SK-N-SH (cell line): ENCODE data around the gene GUCY1A1. TPM values are rescaled to one million over a fixed set of nuclear protein-coding genes. Genes with fewer than 3 reads are reported as not detected.

Experiments used
- CTCF ChIA-PET: fragments of 300-600, 350-600 bp; formaldehyde crosslinking; extraction: SDS; loops from one replicate; lab custom pipeline; 2021; lab: Yijun Ruan, JAX
- POLR2A ChIA-PET: fragments of 350-600 bp; sonication (Branson Sonifier 250); formaldehyde crosslinking; extraction: SDS; loops from one replicate; lab custom pipeline; 2020; ENCODE audit warnings: antibody characterized with exemption, inconsistent platforms; lab: Yijun Ruan, JAX
- DNase-seq: peaks from one replicate; pipeline ENCODE4 v3.0.0; 2012
- H2AFZ ChIP-seq: fragments of 200-600 bp; sonication (generic); 2 replicates; pipeline ENCODE4 v1.8.1; 2016; ENCODE audit warnings: antibody characterized with exemption, mild to moderate bottlenecking, low read depth
- H3F3A ChIP-seq: fragments of 200-600 bp; sonication (generic); replicated peaks from 2 replicates; pipeline ENCODE3; 2016; ENCODE audit warnings: antibody characterized with exemption, mild to moderate bottlenecking; ENCODE audit not compliant: insufficient read depth
- H3K27ac ChIP-seq, 2 experiments: fragments of 200-500 bp in 1 of 2; fragments of 200-600 bp in 1 of 2; sonication (Bioruptor generic) in 1 of 2; sonication (generic), shearing (Covaris generic) in 1 of 2; 2 replicates each; pipeline versions ENCODE4 v1.5.1 to v1.6.1; 2014 to 2016; ENCODE audit warnings: low read depth in 2 of 2, inconsistent platforms in 1 of 2, low read length in 1 of 2, mild to moderate bottlenecking in 1 of 2, mixed read lengths in 1 of 2
- H3K27me3 ChIP-seq: fragments of 200-600 bp; sonication (generic), shearing (Covaris generic); 2 replicates; pipeline ENCODE4 v1.6.1; 2016; ENCODE audit warnings: mixed run types; ENCODE audit not compliant: insufficient read depth
- H3K36me3 ChIP-seq, 2 experiments: fragments of 200-500 bp in 1 of 2; fragments of 200-600 bp in 1 of 2; sonication (Bioruptor generic) in 1 of 2; sonication (generic) in 1 of 2; replicated peaks in 1 of 2; 2 replicates each; pipeline versions ENCODE3 to v1.5.1; 2014 to 2016; ENCODE audit warnings: low read length in 1 of 2, mild to moderate bottlenecking in 1 of 2; ENCODE audit not compliant: insufficient read depth in 2 of 2, control insufficient read depth in 1 of 2
- H3K4me1 ChIP-seq, 2 experiments: fragments of 200-500 bp in 1 of 2; fragments of 200-600 bp in 1 of 2; sonication (Bioruptor generic) in 1 of 2; sonication (generic), shearing (Covaris generic) in 1 of 2; 2 replicates each; pipeline versions ENCODE4 v1.5.1 to v1.6.1; 2014 to 2016; ENCODE audit warnings: low read depth in 1 of 2, low read length in 1 of 2, mixed run types in 1 of 2; ENCODE audit not compliant: insufficient read depth in 2 of 2, control insufficient read depth in 1 of 2
- H3K4me2 ChIP-seq: fragments of 200-600 bp; sonication (generic), shearing (Covaris generic); 2 replicates; pipeline ENCODE4 v1.6.1; 2017; ENCODE audit warnings: mixed run types
- H3K4me3 ChIP-seq, 2 experiments: fragments of 200-500 bp in 1 of 2; fragments of 200-600 bp in 1 of 2; sonication (Bioruptor generic) in 1 of 2; sonication (generic), shearing (Covaris generic) in 1 of 2; 2 replicates each; pipeline versions ENCODE4 v1.5.1 to v1.8.1; 2014 to 2016; ENCODE audit warnings: low read depth in 2 of 2, inconsistent platforms in 1 of 2, low read length in 1 of 2, mild to moderate bottlenecking in 1 of 2, mixed read lengths in 1 of 2, moderate library complexity in 1 of 2
- H3K79me2 ChIP-seq: fragments of 200-600 bp; sonication (generic); 2 replicates; pipeline ENCODE4 v1.8.1; 2017; ENCODE audit warnings: mild to moderate bottlenecking; ENCODE audit not compliant: insufficient read depth
- H3K9ac ChIP-seq: fragments of 200-600 bp; sonication (generic); 2 replicates; pipeline ENCODE4 v1.6.1; 2017; ENCODE audit warnings: mixed run types
- H3K9me2 ChIP-seq: fragments of 200-600 bp; sonication (generic); 2 replicates; pipeline ENCODE4 v1.6.1; 2017; ENCODE audit warnings: mixed run types
- H3K9me3 ChIP-seq: fragments of 200-600 bp; sonication (generic); 2 replicates; pipeline ENCODE4 v1.6.1; 2017; ENCODE audit warnings: mixed run types, mild to moderate bottlenecking, moderate library complexity
- H4K20me1 ChIP-seq: fragments of 200-600 bp; sonication (generic); 2 replicates; pipeline ENCODE4 v1.6.1; 2017; ENCODE audit warnings: mild to moderate bottlenecking, mixed run types; ENCODE audit not compliant: insufficient read depth
- CTCF ChIP-seq: fragments of 200-600 bp; sonication (generic); IDR thresholded peaks from 2 replicates; pipeline ENCODE4 v1.6.1; 2017; ENCODE audit warnings: antibody characterized with exemption, mild to moderate bottlenecking, moderate library complexity
- ELF1 ChIP-seq: IDR thresholded peaks from 2 replicates; pipeline ENCODE4 v1.4.0; 2012
- FOXJ3 ChIP-seq: sonication (generic); formaldehyde crosslinking; IDR thresholded peaks from 2 replicates; pipeline ENCODE4 v1.5.1; 2020; ENCODE audit warnings: mild to moderate bottlenecking, missing genetic modification reagents
- FOXM1 ChIP-seq: IDR thresholded peaks from 2 replicates; pipeline ENCODE4 v1.4.0; 2012; ENCODE audit warnings: low read depth, mild to moderate bottlenecking
- GABPA ChIP-seq: IDR thresholded peaks from 2 replicates; pipeline ENCODE4 v1.4.0; 2012; ENCODE audit warnings: low read depth, mild to moderate bottlenecking
- IRF3 ChIP-seq: fragments of 150-350 bp; IDR thresholded peaks from 2 replicates; pipeline ENCODE4 v1.6.1; 2016; ENCODE audit warnings: mild to moderate bottlenecking, low read depth, low read length
- MEF2A ChIP-seq: IDR thresholded peaks from 2 replicates; pipeline ENCODE4 v1.4.0; 2012; ENCODE audit warnings: low read depth, borderline replicate concordance
- MXI1 ChIP-seq: IDR thresholded peaks from 2 replicates; pipeline ENCODE4 v1.6.1; 2012; ENCODE audit warnings: mild to moderate bottlenecking, low read depth, low read length, improper control_type of control experiment
- NFIC ChIP-seq: IDR thresholded peaks from 2 replicates; pipeline ENCODE4 v1.4.0; 2012; ENCODE audit warnings: borderline replicate concordance
- NRF1 ChIP-seq: IDR thresholded peaks from 2 replicates; pipeline ENCODE4 v1.6.1; 2012; ENCODE audit warnings: low read depth, mild to moderate bottlenecking, low read length
- POLR2AphosphoS5 ChIP-seq: IDR thresholded peaks from 2 replicates; pipeline ENCODE4 v1.6.1; 2012; ENCODE audit warnings: low read depth, low read length
- RAD21 ChIP-seq: IDR thresholded peaks from 2 replicates; pipeline ENCODE4 v1.6.1; 2012; ENCODE audit warnings: mild to moderate bottlenecking, low read length
- RCOR1 ChIP-seq: fragments of 150-350 bp; IDR thresholded peaks from 2 replicates; pipeline ENCODE4 v1.6.1; 2017; ENCODE audit warnings: antibody characterized with exemption, low read length
- RXRA ChIP-seq: IDR thresholded peaks from 2 replicates; pipeline ENCODE4 v1.4.0; 2012; ENCODE audit warnings: low read depth, mild to moderate bottlenecking, borderline replicate concordance
- ZBTB33 ChIP-seq: IDR thresholded peaks from 2 replicates; pipeline ENCODE4 v1.4.0; 2012; ENCODE audit warnings: low read depth, borderline replicate concordance
- WGBS: methylation state at CpG from one replicate; pipeline ENCODE4 v1.1.6; 2017; ENCODE audit warnings: low lambda C conversion rate; 5-methylcytosine and 5-hydroxymethylcytosine counted together
- polyA plus RNA-seq, 3 experiments: library from polyadenylated mRNA; depleted of rRNA; stranded (reverse); fragments of >200 nt; gene quantifications; 2 replicates each; pipeline ENCODE4 v1.2.3, GENCODE V29; 2012
- TF ChIP-seq, protein P1 (sequence below): fragments of 150-350 bp; IDR thresholded peaks from 2 replicates; pipeline ENCODE4 v1.6.1; 2017; ENCODE audit warnings: antibody characterized with exemption, low read length, low read depth, borderline replicate concordance
- TF ChIP-seq, protein P2 (sequence below): IDR thresholded peaks from 2 replicates; pipeline ENCODE4; 2012
- TF ChIP-seq, protein P3 (sequence below): IDR thresholded peaks from 2 replicates; pipeline ENCODE4 v1.4.0; 2012; ENCODE audit warnings: low read depth, borderline replicate concordance

Gene GUCY1A1
- 0.03 and 0.18 TPM in 2 replicates for polyA plus RNA-seq (2012; rRNA removed)
- 0.08 and 0.25 TPM in 2 replicates for polyA plus RNA-seq (2012; cell fraction: cytosol; rRNA removed)
- polyA plus RNA-seq (2012; cell fraction: nucleus; rRNA removed), result 0.07 and 0.16 TPM in 2 replicates

DNA sequence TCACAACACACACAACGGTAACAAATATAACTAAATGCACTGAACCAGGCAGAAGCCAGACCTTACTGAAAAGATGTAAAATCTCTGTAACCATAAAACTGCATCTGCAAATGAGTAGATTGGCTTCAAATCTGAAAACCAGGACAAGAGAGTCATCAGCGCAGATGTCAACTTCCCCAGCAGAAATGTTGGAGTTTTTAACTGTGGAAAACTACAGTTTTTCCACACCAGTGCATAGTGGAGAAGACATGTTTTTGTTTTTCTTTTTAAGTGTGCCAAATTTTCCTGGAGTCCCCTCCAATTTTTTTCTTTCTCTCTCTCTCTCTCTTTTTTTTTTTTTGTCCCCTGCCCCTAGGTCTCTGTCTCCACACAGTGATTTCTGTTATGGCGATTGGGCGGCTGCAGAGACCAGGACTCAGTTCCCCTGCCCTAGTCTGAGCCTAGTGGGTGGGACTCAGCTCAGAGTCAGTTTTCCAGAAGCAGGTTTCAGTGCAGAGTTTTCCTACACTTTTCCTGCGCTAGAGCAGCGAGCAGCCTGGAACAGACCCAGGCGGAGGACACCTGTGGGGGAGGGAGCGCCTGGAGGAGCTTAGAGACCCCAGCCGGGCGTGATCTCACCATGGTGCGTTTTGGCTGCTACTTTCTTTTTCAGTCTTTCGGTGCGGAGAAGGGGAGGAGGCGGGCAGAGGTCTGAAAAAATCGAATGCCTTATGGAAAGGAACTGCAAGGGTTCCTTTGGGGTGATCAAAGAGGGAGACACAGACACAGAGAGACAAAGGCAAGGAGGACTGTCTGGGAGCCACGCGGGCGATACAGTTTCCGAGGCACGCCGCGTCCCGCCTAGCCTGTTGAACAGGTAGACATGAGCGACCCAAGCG is at the start of gene GUCY1A1:
Gene GUCY1A1, plus strand, starts transcription at position 505 of the 878 bp plus-strand sequence. CDS start 30,020 bp downstream, outside the sequence.
- WGBS, result 17% methylated on average over 22 of the region's 25 CpGs
- H3K79me2 ChIP-seq, result no peaks in the 10 kb centered on the region

More for the DNA sequence above, at the start of gene GUCY1A1:
- TF ChIP-seq GABPA (no peak), RAD21 (no peak; the same call in 1 of the 2 replicates), MXI1 (no peak), ELF1 (no peak), RXRA (no peak), ZBTB33 (no peak), FOXJ3 (CRISPR knock-in tag) (no peak), MEF2A (no peak), RCOR1 (no peak), CTCF (no peak), NRF1 (no peak), FOXM1 (no peak), IRF3 (no peak), NFIC (no peak), POLR2AphosphoS5 (no peak)
- TF ChIP-seq, protein P1, sequence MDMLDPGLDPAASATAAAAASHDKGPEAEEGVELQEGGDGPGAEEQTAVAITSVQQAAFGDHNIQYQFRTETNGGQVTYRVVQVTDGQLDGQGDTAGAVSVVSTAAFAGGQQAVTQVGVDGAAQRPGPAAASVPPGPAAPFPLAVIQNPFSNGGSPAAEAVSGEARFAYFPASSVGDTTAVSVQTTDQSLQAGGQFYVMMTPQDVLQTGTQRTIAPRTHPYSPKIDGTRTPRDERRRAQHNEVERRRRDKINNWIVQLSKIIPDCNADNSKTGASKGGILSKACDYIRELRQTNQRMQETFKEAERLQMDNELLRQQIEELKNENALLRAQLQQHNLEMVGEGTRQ, result no peak
- TF ChIP-seq, protein P2, sequence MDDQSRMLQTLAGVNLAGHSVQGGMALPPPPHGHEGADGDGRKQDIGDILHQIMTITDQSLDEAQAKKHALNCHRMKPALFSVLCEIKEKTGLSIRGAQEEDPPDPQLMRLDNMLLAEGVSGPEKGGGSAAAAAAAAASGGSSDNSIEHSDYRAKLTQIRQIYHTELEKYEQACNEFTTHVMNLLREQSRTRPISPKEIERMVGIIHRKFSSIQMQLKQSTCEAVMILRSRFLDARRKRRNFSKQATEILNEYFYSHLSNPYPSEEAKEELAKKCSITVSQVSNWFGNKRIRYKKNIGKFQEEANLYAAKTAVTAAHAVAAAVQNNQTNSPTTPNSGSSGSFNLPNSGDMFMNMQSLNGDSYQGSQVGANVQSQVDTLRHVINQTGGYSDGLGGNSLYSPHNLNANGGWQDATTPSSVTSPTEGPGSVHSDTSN, result no peak
- TF ChIP-seq, protein P3, sequence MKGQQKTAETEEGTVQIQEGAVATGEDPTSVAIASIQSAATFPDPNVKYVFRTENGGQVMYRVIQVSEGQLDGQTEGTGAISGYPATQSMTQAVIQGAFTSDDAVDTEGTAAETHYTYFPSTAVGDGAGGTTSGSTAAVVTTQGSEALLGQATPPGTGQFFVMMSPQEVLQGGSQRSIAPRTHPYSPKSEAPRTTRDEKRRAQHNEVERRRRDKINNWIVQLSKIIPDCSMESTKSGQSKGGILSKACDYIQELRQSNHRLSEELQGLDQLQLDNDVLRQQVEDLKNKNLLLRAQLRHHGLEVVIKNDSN, result no peak
- TF ChIP-seq, all 33 proteins: peak for 0
- peak; percentile 57 for DNase-seq
- H3F3A ChIP-seq, result no peaks in the 10 kb centered on the region
- peak within 1 kb of the TSS in 1 of 2 experiments; percentile 85; a peak in 2 of 4 replicates for H3K27ac ChIP-seq
- no peaks in the 10 kb centered on the region for H4K20me1 ChIP-seq
- H3K4me2 ChIP-seq, result peak within 1 kb of the TSS; percentile 91
- H3K4me3 ChIP-seq, result peak within 1 kb of the TSS; percentile 58 to 61
- H2AFZ ChIP-seq, result peak within 1 kb of the TSS; percentile 86
- H3K27me3 ChIP-seq, result peaks cover 33% of the 10 kb centered on the region
- ChIA-PET POLR2A (interaction anchor here (0.8 to 1.4 kb wide), 5 partner anchors 10 to 238 kb away, joined by 3 to 6 read pairs (median 4); no protein-coding TSS in a partner anchor), CTCF (interaction anchor here (1.1 to 1.5 kb wide), 3 partner anchors 93 to 263 kb away, joined by 3 to 4 read pairs (median 3); partner anchors contain the start of gene GUCY1B1)
- H3K9me3 ChIP-seq, result no peaks in the 10 kb centered on the region
- H3K9me2 ChIP-seq, result no peaks in the 10 kb centered on the region
- H3K9ac ChIP-seq, result no peak within 1 kb of the TSS
- H3K36me3 ChIP-seq, result no peaks in the 10 kb centered on the region
- H3K4me1 ChIP-seq, result no peaks in the 10 kb centered on the region; a peak in 2 of 4 replicates
